DOHH2 (cell line): ENCODE data around the gene CCL5.

Experiments used
- H3F3A ChIP-seq: fragments of 200-600 bp; sonication (generic), shearing (Covaris generic); 2 replicates; pipeline ENCODE4 v1.6.0; 2016; ENCODE audit warnings: antibody characterized with exemption, mild to moderate bottlenecking; ENCODE audit not compliant: control insufficient read depth, insufficient read depth
- H3K27ac ChIP-seq: fragments of 200-600 bp; sonication (generic); 2 replicates; pipeline ENCODE4 v1.5.1; 2014; ENCODE audit warnings: low read depth, mild to moderate bottlenecking, low read length, moderate library complexity
- H3K27me3 ChIP-seq: fragments of 200-600 bp; sonication (generic); 2 replicates; pipeline ENCODE4 v1.6.1; 2014; ENCODE audit warnings: mild to moderate bottlenecking, low read length, mixed read lengths; ENCODE audit not compliant: control insufficient read depth
- H3K36me3 ChIP-seq: fragments of 200-600 bp; sonication (generic); 2 replicates; pipeline ENCODE4 v1.6.1; 2014; ENCODE audit warnings: mild to moderate bottlenecking, low read length, moderate library complexity, mixed read lengths; ENCODE audit not compliant: control insufficient read depth
- H3K4me1 ChIP-seq: fragments of 200-600 bp; sonication (generic); 2 replicates; pipeline ENCODE4 v1.6.1; 2014; ENCODE audit warnings: mild to moderate bottlenecking, low read length, mixed read lengths; ENCODE audit not compliant: control insufficient read depth
- H3K4me2 ChIP-seq: fragments of 200-600 bp; sonication (generic); 2 replicates; pipeline ENCODE4 v1.6.0; 2014; ENCODE audit warnings: mild to moderate bottlenecking, low read length, moderate library complexity
- H3K4me3 ChIP-seq: fragments of 200-600 bp; sonication (generic); 2 replicates; pipeline ENCODE4 v1.5.1; 2014; ENCODE audit warnings: mild to moderate bottlenecking, low read length, mixed read lengths
- H3K79me2 ChIP-seq: fragments of 200-600 bp; sonication (generic); 2 replicates; pipeline ENCODE4 v1.6.1; 2014; ENCODE audit warnings: mild to moderate bottlenecking, low read length, mixed read lengths; ENCODE audit not compliant: control insufficient read depth
- H3K9me2 ChIP-seq: fragments of 200-600 bp; sonication (generic); replicated peaks from 2 replicates; pipeline ENCODE4 v1.6.1; 2014; ENCODE audit warnings: mild to moderate bottlenecking, low read length, mixed read lengths; ENCODE audit not compliant: control insufficient read depth
- H3K9me3 ChIP-seq: fragments of 200-600 bp; sonication (generic); 2 replicates; pipeline ENCODE4 v1.6.1; 2014; ENCODE audit warnings: antibody characterized with exemption, low read length, mixed read lengths; ENCODE audit not compliant: control insufficient read depth, insufficient read depth
- H4K20me1 ChIP-seq: fragments of 200-600 bp; sonication (generic); 2 replicates; pipeline ENCODE4 v1.6.0; 2014; ENCODE audit warnings: low read depth, mild to moderate bottlenecking, antibody characterized with exemption, low read length, moderate library complexity; ENCODE audit not compliant: control insufficient read depth, insufficient read depth
- EZH2phosphoT487 ChIP-seq: fragments of 200-600 bp; sonication (generic); IDR thresholded peaks from 2 replicates; pipeline ENCODE4 v1.6.1; 2017; ENCODE audit warnings: borderline replicate concordance, mild to moderate bottlenecking, antibody characterized with exemption, low read length, moderate library complexity, mixed read lengths
- TF ChIP-seq, protein P1 (sequence below): fragments of 200-600 bp; sonication (generic); IDR thresholded peaks from one replicate; pipeline ENCODE4 v1.5.1; 2014; ENCODE audit warnings: antibody characterized with exemption, mild to moderate bottlenecking, low read depth, low read length; ENCODE audit not compliant: poor library complexity, severe bottlenecking

Gene CCL5

DNA sequence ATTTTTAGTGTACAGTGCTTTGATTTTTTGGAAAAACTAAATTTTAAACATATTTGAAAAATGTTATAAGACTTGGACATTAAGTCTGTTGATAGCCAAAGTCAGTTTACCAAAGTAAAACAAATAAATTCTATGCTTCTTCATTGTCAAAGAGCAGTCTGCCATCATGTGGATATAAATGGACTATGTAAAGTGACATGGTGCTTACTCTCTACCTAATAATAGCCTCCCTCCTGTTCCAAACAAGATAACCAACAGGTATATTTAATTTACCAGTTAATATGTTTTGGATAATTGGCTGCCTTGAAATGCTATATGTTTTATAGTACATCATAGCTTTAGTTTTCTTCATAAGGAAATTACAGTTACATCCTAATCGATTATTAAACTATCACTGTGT is 55.0 kb downstream of the CCL5 start:
- Histone ChIP-seq H3F3A (0 out of 2 replicates have a peak, but pooled peaks cover 13% of the 10 kb centered on the region), H4K20me1 (peaks cover 7% of the 10 kb centered on the region; the same call in 1 of the 2 replicates), H3K36me3 (peaks cover 91% of the 10 kb centered on the region), H3K9me2 (no peaks in the 10 kb centered on the region), H3K27me3 (no peaks in the 10 kb centered on the region), H3K79me2 (peaks cover 50% of the 10 kb centered on the region), H3K27ac (no peak overlapping the region), H3K4me1 (no peaks in the 10 kb centered on the region), H3K9me3 (no peaks in the 10 kb centered on the region), H3K4me3 (no peak overlapping the region), H3K4me2 (no peak overlapping the region)
- no peak for TF ChIP-seq EZH2phosphoT487
- TF ChIP-seq, protein P1, sequence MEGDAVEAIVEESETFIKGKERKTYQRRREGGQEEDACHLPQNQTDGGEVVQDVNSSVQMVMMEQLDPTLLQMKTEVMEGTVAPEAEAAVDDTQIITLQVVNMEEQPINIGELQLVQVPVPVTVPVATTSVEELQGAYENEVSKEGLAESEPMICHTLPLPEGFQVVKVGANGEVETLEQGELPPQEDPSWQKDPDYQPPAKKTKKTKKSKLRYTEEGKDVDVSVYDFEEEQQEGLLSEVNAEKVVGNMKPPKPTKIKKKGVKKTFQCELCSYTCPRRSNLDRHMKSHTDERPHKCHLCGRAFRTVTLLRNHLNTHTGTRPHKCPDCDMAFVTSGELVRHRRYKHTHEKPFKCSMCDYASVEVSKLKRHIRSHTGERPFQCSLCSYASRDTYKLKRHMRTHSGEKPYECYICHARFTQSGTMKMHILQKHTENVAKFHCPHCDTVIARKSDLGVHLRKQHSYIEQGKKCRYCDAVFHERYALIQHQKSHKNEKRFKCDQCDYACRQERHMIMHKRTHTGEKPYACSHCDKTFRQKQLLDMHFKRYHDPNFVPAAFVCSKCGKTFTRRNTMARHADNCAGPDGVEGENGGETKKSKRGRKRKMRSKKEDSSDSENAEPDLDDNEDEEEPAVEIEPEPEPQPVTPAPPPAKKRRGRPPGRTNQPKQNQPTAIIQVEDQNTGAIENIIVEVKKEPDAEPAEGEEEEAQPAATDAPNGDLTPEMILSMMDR: no peak
